ENCODE results near the gene FRY. TPM values are rescaled to one million over a fixed set of nuclear protein-coding genes. Genes with fewer than 3 reads are reported as not detected.

FRY gene
- polyA plus RNA-seq, 1 experiment: 24.6 TPM

GRCh38 chr13:32252812-32253438, 221.4 kb downstream of the FRY start:
- DNase-seq (ENCODE audit: low read depth, low spot score): no peak
- no peaks in the 10 kb centered on the region for H3K27me3 ChIP-seq (ENCODE audit: control insufficient read depth, insufficient read depth, low read length)
- no peak overlapping the region for H3K27ac ChIP-seq (ENCODE audit: low read depth, low read length)
- TF ChIP-seq, protein P1, sequence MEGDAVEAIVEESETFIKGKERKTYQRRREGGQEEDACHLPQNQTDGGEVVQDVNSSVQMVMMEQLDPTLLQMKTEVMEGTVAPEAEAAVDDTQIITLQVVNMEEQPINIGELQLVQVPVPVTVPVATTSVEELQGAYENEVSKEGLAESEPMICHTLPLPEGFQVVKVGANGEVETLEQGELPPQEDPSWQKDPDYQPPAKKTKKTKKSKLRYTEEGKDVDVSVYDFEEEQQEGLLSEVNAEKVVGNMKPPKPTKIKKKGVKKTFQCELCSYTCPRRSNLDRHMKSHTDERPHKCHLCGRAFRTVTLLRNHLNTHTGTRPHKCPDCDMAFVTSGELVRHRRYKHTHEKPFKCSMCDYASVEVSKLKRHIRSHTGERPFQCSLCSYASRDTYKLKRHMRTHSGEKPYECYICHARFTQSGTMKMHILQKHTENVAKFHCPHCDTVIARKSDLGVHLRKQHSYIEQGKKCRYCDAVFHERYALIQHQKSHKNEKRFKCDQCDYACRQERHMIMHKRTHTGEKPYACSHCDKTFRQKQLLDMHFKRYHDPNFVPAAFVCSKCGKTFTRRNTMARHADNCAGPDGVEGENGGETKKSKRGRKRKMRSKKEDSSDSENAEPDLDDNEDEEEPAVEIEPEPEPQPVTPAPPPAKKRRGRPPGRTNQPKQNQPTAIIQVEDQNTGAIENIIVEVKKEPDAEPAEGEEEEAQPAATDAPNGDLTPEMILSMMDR (IDR thresholded peaks at IDR 0.05; ENCODE audit: low read depth, low read length): no peak
- CTCF ChIA-PET: no interaction called here
- POLR2A ChIA-PET: no interaction called here
- no peaks in the 10 kb centered on the region for H3K9me3 ChIP-seq (ENCODE audit: control insufficient read depth, insufficient read depth, low read length)
- H3K4me3 ChIP-seq (ENCODE audit: low read depth, low read length): no peak overlapping the region

- CTCF ChIA-PET: interaction anchor here (2.6 kb wide), 1 partner anchor 8 kb away, joined by 20 read pairs; no protein-coding TSS in a partner anchor
- no peaks in the 10 kb centered on the region for H3K27me3 ChIP-seq (ENCODE audit: control insufficient read depth, insufficient read depth, low read length)
- no peak overlapping the region for H3K4me3 ChIP-seq (ENCODE audit: low read depth, low read length)
- POLR2A ChIA-PET: no interaction called here
- no peak for DNase-seq (ENCODE audit: low read depth, low spot score)
- H3K27ac ChIP-seq (ENCODE audit: low read depth, low read length): no peak overlapping the region
- H3K9me3 ChIP-seq (ENCODE audit: control insufficient read depth, insufficient read depth, low read length): no peaks in the 10 kb centered on the region
- TF ChIP-seq, protein P1 (IDR thresholded peaks at IDR 0.05; ENCODE audit: low read depth, low read length): no peak
Observed at GRCh38 chr13:32253911-32254399, 222.4 kb downstream of the FRY start.

- TF ChIP-seq, protein P1 (IDR thresholded peaks at IDR 0.05; ENCODE audit: low read depth, low read length): no peak
- CTCF ChIA-PET: interaction anchor here (0.6 to 2.6 kb wide), 5 partner anchors 8 to 345 kb away, joined by 3 to 20 read pairs (median 6); no protein-coding TSS in a partner anchor
- POLR2A ChIA-PET: no interaction called here
- no peak overlapping the region for H3K27ac ChIP-seq (ENCODE audit: low read depth, low read length)
- DNase-seq (ENCODE audit: low read depth, low spot score): no peak
- no peak overlapping the region for H3K4me3 ChIP-seq (ENCODE audit: low read depth, low read length)
- H3K9me3 ChIP-seq (ENCODE audit: control insufficient read depth, insufficient read depth, low read length): no peaks in the 10 kb centered on the region
- H3K27me3 ChIP-seq (ENCODE audit: control insufficient read depth, insufficient read depth, low read length): no peaks in the 10 kb centered on the region
Observed at GRCh38 chr13:32254416-32254815, 222.8 kb downstream of the FRY start.

- H3K9me3 ChIP-seq (ENCODE audit: control insufficient read depth, insufficient read depth, low read length): no peaks in the 10 kb centered on the region
- no peak overlapping the region for H3K27ac ChIP-seq (ENCODE audit: low read depth, low read length)
- TF ChIP-seq, protein P1 (IDR thresholded peaks at IDR 0.05; ENCODE audit: low read depth, low read length): no peak
- H3K4me3 ChIP-seq (ENCODE audit: low read depth, low read length): no peak overlapping the region
- POLR2A ChIA-PET: no interaction called here
- CTCF ChIA-PET: interaction anchor here (0.6 to 2.6 kb wide), 6 partner anchors 9 to 346 kb away, joined by 3 to 20 read pairs (median 6); no protein-coding TSS in a partner anchor
- no peaks in the 10 kb centered on the region for H3K27me3 ChIP-seq (ENCODE audit: control insufficient read depth, insufficient read depth, low read length)
- no peak for DNase-seq (ENCODE audit: low read depth, low spot score)
Observed at GRCh38 chr13:32254916-32255723, 223.5 kb downstream of the FRY start.

GRCh38 chr13:32255724-32256109, 224.1 kb downstream of the FRY start:
- no peak for DNase-seq (ENCODE audit: low read depth, low spot score)
- H3K27ac ChIP-seq (ENCODE audit: low read depth, low read length): no peak overlapping the region
- H3K4me3 ChIP-seq (ENCODE audit: low read depth, low read length): no peak overlapping the region
- TF ChIP-seq, protein P1 (IDR thresholded peaks at IDR 0.05; ENCODE audit: low read depth, low read length): no peak
- ChIA-PET CTCF (interaction anchor here (0.6 to 2.6 kb wide), 5 partner anchors 9 to 346 kb away, joined by 3 to 20 read pairs (median 5); no protein-coding TSS in a partner anchor), POLR2A (no interaction called here)
- no peaks in the 10 kb centered on the region for H3K9me3 ChIP-seq (ENCODE audit: control insufficient read depth, insufficient read depth, low read length)
- H3K27me3 ChIP-seq (ENCODE audit: control insufficient read depth, insufficient read depth, low read length): no peaks in the 10 kb centered on the region

Data from AG04450 (cell line).